Measurements from ENCODE around the gene NT5M. TPM values are rescaled to one million over a fixed set of nuclear protein-coding genes. Genes with fewer than 3 reads are reported as not detected.

NT5M gene
- total RNA-seq, 1 donor from 2014 or later, result 1.9 TPM

DNA sequence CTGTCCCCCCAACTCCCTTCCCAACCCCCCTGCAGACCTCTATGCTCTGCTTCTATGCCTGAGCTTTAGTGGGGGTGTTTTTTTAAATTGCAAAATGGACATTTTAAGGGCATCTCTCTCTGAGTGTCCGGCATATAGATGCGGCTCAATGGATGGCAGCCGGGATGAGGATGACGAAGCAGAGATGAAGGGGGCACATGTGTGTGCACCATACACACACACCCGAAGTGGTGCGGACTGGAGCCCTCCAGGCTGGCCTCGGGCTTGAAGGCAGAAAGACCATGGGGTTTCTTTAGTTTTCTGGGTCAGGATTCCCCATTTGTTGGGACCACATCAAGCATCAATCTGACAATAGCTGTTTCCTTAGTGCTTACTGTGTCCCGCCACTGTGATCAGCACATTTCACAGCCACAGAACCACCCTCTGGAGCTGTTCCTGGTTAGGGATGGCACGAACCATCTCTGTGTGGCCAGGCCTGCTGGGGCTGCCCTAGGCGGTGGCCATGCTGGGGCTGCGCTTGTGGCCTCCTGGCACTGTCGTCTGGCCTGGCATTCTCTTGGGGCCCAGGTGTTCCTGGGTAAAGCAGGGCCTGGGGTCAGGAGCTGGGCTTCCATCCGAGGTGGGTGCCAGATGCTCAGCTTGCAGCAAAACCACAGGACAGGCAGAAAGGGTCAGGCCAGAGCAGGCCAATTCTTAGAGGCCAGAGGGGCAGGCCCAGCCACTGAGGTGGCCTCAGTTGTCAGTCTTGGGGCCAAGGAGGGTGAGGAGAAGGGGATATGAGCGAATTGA is 49.9 kb downstream of the NT5M start:
- H3K27me3 ChIP-seq, result no peaks in the 10 kb centered on the region
- DNase-seq (peak; percentile 58), ATAC-seq (no peak)
- intact Hi-C loops (cut with DNase I), result no loop called here
- no peaks in the 10 kb centered on the region for H3K9me3 ChIP-seq
- peaks cover 5% of the 10 kb centered on the region for H3K4me1 ChIP-seq
- no peaks in the 10 kb centered on the region for H3K36me3 ChIP-seq
- no peak overlapping the region for H3K27ac ChIP-seq
- TF ChIP-seq, protein P1, sequence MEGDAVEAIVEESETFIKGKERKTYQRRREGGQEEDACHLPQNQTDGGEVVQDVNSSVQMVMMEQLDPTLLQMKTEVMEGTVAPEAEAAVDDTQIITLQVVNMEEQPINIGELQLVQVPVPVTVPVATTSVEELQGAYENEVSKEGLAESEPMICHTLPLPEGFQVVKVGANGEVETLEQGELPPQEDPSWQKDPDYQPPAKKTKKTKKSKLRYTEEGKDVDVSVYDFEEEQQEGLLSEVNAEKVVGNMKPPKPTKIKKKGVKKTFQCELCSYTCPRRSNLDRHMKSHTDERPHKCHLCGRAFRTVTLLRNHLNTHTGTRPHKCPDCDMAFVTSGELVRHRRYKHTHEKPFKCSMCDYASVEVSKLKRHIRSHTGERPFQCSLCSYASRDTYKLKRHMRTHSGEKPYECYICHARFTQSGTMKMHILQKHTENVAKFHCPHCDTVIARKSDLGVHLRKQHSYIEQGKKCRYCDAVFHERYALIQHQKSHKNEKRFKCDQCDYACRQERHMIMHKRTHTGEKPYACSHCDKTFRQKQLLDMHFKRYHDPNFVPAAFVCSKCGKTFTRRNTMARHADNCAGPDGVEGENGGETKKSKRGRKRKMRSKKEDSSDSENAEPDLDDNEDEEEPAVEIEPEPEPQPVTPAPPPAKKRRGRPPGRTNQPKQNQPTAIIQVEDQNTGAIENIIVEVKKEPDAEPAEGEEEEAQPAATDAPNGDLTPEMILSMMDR (IDR thresholded peaks at IDR 0.05), result no peak
- no peak overlapping the region for H3K4me3 ChIP-seq

DNA sequence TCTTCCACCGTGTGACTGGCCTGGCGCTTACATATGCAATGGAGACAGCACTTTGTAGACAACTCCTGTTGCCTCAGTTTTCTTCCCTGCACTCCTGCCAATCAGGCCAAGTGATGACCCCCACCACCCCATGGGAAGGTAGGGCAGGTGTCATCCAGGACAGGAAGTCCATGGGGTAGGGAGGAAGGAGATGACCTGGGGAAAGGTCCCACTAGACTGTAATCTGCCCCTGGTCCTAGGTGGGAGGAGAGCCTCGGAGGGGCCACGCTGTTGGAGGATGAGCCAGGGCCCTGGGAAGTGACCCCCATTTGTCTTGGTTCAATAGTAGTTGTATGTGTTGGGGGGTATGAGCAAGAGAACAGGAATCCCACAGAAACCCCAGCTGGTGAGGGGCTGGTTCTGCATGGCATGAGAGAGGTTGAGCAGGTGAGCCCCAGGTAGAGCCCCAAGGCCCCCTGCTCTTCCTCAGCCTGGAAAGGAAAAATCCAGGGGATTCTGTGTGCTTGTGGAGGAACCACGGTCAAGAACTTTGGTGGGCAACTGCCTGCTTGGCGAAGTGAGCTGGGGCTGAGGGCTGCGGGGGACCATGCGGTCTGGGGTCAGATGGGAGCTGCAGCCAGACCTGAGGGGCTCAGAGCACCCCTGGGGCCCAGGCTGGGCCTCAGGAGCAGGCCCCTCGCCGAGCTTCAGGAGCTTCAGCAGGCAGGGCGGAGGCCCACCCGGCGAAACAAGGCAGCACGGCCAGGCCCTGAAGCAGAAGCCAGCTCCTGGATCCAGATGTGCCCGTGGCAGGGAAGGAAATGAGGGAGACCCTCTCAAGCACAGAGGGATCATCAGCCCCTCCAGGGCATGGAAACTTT is 50.7 kb downstream of the NT5M start:
- H3K36me3 ChIP-seq, result no peaks in the 10 kb centered on the region
- DNase-seq, result peak; percentile 57
- no peaks in the 10 kb centered on the region for H3K27me3 ChIP-seq
- peaks cover 5% of the 10 kb centered on the region for H3K4me1 ChIP-seq
- ATAC-seq, result no peak
- TF ChIP-seq, protein P1 (IDR thresholded peaks at IDR 0.05), result no peak
- no peak overlapping the region for H3K4me3 ChIP-seq
- H3K27ac ChIP-seq, result no peak overlapping the region
- intact Hi-C loops (cut with DNase I), result no loop called here
- no peaks in the 10 kb centered on the region for H3K9me3 ChIP-seq

DNA sequence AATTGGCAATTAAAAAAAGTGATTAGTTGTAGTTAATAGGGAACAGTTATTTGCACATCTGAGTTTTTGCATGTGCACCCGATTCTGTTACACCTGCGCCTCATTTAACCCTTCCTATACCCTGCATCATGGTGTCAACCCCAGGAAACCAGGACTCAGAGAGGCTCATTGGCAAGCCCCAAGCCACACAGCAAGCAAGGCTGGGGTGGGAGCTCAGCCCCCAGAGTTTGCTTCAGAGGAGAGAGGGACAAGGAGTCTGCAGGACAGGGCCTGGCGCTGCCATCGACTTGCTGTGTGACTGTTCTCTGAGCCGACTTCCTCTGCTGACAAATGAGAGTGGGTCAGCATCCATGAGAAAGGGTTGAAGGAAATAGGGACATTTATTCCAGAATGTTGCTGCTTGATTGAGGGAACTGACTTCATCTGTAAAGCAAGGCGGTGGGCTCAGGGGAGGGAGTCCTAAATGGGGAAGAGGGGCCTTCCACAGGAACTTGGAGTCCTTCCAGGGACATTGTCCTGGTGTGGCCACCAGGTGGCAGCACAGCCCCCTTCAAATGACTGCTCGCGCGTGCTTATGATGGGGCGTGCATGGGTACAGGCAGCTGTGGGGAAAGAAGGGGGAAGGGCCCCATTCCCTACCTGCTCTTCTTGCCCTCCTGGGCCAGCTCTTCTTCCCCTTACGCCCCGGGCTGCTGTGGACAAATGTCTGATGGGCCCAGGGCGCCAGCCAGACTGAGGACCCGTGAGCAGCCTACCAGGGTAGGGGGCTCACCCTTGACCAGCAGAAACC is 51.6 kb downstream of the NT5M start:
- Histone ChIP-seq H3K4me3 (no peak overlapping the region), H3K36me3 (no peaks in the 10 kb centered on the region), H3K27ac (no peak overlapping the region), H3K4me1 (peaks cover 5% of the 10 kb centered on the region), H3K27me3 (no peaks in the 10 kb centered on the region), H3K9me3 (no peaks in the 10 kb centered on the region)
- ATAC-seq (peak; percentile 88), DNase-seq (peak; percentile 86)
- TF ChIP-seq, protein P1 (IDR thresholded peaks at IDR 0.05), result peak; percentile 94
- intact Hi-C loops (cut with DNase I), result loop anchor here (5.0 kb wide), 2 partner anchors 138 to 288 kb away; no protein-coding TSS in a partner anchor

DNA sequence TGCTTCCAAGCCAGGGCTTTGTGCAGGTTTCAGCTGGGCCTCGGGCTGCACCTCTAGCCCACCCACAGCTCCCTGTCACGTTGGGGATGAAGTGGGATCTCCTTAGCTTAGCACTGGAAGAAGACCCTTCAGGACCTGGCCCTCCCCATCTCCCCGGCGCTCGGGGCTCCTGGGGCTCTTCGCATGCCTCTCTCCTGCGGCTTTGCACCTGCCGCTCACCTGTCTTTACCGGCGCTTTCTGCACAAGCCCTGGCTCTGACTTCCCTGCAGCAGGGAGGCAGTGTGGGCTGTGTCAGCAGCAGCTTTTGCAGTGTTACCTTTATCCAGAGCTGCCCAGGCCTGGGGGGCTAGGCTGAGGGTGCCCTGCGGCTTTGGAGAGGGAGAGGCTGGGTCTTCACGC is 52.3 kb downstream of the NT5M start:
- H3K36me3 ChIP-seq, result no peaks in the 10 kb centered on the region
- no peak overlapping the region for H3K27ac ChIP-seq
- TF ChIP-seq, protein P1 (IDR thresholded peaks at IDR 0.05), result no peak
- no peak for ATAC-seq
- H3K9me3 ChIP-seq, result peaks cover 2% of the 10 kb centered on the region
- peaks cover 5% of the 10 kb centered on the region for H3K4me1 ChIP-seq
- no peak overlapping the region for H3K4me3 ChIP-seq
- peak; percentile 46 for DNase-seq
- intact Hi-C loops (cut with DNase I), result loop anchor here (5.0 kb wide), 2 partner anchors 137 to 287 kb away; no protein-coding TSS in a partner anchor
- H3K27me3 ChIP-seq, result no peaks in the 10 kb centered on the region

All from upper lobe of right lung (tissue), 1 donor.